GM23338 (cell line): ENCODE data around the gene IL1RAPL2.

Experiments used
- CREB1 ChIP-seq: fragments of 250-450 bp; sonication (Bioruptor Pico); IDR thresholded peaks from 2 replicates; pipeline ENCODE4 v1.5.0; 2020; ENCODE audit warnings: low read depth, mild to moderate bottlenecking, moderate library complexity
- EZH2 ChIP-seq: fragments of 200-600 bp; sonication (generic); IDR thresholded peaks from one replicate; pipeline ENCODE4 v1.8.0; 2017; ENCODE audit warnings: antibody characterized with exemption, mild to moderate bottlenecking, low read depth; ENCODE audit not compliant: unreplicated experiment
- EZH2phosphoT487 ChIP-seq: fragments of 200-600 bp; sonication (generic); IDR thresholded peaks from one replicate; pipeline ENCODE4 v1.8.1; 2018; ENCODE audit warnings: antibody characterized with exemption; ENCODE audit not compliant: unreplicated experiment
- JUNB ChIP-seq: IDR thresholded peaks from one replicate; pipeline ENCODE4 v1.6.1; 2016; ENCODE audit warnings: antibody characterized with exemption; ENCODE audit not compliant: unreplicated experiment
- NANOG ChIP-seq: IDR thresholded peaks from 2 replicates; pipeline ENCODE4 v1.6.1; 2016; ENCODE audit warnings: antibody characterized with exemption, borderline replicate concordance
- POLR2AphosphoS5 ChIP-seq: IDR thresholded peaks from 2 replicates; pipeline ENCODE4 v1.6.1; 2016; ENCODE audit warnings: antibody characterized with exemption, low read depth
- STAT1 ChIP-seq: IDR thresholded peaks from one replicate; pipeline ENCODE4 v1.6.1; 2016; ENCODE audit warnings: antibody characterized with exemption; ENCODE audit not compliant: unreplicated experiment
- ZNF114 ChIP-seq: fragments of 250-450 bp; sonication (Bioruptor Pico); IDR thresholded peaks from 2 replicates; pipeline ENCODE4 v1.5.0; 2020; ENCODE audit warnings: mild to moderate bottlenecking, moderate library complexity
- ZNF331 ChIP-seq: fragments of 250-450 bp; sonication (Bioruptor Pico); IDR thresholded peaks from 2 replicates; pipeline ENCODE4 v1.5.0; 2020; ENCODE audit warnings: low read depth, mild to moderate bottlenecking, moderate library complexity
- ZNF462 ChIP-seq: fragments of 250-450 bp; sonication (Bioruptor Pico); IDR thresholded peaks from 2 replicates; pipeline ENCODE4 v1.5.0; 2020; ENCODE audit warnings: mild to moderate bottlenecking, moderate library complexity
- TF ChIP-seq, protein P1 (sequence below), 2 experiments: fragments of 200-600 bp in 1 of 2; sonication (generic) in 1 of 2; conservative IDR thresholded peaks; 2 replicates each; pipeline versions ENCODE4 v1.5.1 to v1.6.1; 2016 to 2017; ENCODE audit warnings: antibody characterized with exemption in 2 of 2, low read depth in 2 of 2, mild to moderate bottlenecking in 2 of 2, moderate library complexity in 1 of 2
- TF ChIP-seq, protein P2 (sequence below): IDR thresholded peaks from 2 replicates; pipeline ENCODE4 v1.6.1; 2016; ENCODE audit warnings: antibody characterized with exemption
- TF ChIP-seq, protein P3 (sequence below): IDR thresholded peaks from one replicate; pipeline ENCODE4 v1.6.1; 2018; ENCODE audit warnings: antibody characterized with exemption; ENCODE audit not compliant: unreplicated experiment

DNA sequence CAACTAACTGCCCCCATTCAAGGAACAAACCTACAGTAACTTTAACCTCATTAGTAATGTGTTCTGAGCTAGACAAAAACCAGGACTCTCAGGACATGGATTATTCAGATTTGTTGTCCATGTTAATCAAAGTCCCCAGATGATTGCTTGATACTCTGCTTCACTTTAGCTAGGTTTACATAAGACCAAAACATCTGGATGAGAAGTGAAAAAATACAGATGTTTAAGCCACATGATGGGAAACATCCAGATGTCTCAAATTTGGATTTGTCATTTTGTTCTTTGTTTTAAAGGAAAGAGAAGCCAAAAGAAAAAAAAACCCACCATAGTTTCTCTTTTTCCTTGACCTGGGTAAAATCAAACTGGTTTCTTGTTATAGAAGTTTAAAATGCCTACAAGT is 1207.8 kb downstream of the IL1RAPL2 start:
- TF ChIP-seq, protein P1, sequence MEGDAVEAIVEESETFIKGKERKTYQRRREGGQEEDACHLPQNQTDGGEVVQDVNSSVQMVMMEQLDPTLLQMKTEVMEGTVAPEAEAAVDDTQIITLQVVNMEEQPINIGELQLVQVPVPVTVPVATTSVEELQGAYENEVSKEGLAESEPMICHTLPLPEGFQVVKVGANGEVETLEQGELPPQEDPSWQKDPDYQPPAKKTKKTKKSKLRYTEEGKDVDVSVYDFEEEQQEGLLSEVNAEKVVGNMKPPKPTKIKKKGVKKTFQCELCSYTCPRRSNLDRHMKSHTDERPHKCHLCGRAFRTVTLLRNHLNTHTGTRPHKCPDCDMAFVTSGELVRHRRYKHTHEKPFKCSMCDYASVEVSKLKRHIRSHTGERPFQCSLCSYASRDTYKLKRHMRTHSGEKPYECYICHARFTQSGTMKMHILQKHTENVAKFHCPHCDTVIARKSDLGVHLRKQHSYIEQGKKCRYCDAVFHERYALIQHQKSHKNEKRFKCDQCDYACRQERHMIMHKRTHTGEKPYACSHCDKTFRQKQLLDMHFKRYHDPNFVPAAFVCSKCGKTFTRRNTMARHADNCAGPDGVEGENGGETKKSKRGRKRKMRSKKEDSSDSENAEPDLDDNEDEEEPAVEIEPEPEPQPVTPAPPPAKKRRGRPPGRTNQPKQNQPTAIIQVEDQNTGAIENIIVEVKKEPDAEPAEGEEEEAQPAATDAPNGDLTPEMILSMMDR (conservative IDR thresholded peaks at IDR 0.05; ENCODE audit: low read depth in 2 of 2) = no peak
- TF ChIP-seq POLR2AphosphoS5 (no peak), EZH2phosphoT487 (no peak), EZH2 (no peak), JUNB (no peak), ZNF331 (CRISPR knock-in tag) (no peak), CREB1 (no peak), STAT1 (no peak), ZNF114 (CRISPR knock-in tag) (no peak), NANOG (no peak), ZNF462 (CRISPR knock-in tag) (no peak)
- TF ChIP-seq, protein P2, sequence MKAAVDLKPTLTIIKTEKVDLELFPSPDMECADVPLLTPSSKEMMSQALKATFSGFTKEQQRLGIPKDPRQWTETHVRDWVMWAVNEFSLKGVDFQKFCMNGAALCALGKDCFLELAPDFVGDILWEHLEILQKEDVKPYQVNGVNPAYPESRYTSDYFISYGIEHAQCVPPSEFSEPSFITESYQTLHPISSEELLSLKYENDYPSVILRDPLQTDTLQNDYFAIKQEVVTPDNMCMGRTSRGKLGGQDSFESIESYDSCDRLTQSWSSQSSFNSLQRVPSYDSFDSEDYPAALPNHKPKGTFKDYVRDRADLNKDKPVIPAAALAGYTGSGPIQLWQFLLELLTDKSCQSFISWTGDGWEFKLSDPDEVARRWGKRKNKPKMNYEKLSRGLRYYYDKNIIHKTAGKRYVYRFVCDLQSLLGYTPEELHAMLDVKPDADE = no peak
- TF ChIP-seq, protein P3, sequence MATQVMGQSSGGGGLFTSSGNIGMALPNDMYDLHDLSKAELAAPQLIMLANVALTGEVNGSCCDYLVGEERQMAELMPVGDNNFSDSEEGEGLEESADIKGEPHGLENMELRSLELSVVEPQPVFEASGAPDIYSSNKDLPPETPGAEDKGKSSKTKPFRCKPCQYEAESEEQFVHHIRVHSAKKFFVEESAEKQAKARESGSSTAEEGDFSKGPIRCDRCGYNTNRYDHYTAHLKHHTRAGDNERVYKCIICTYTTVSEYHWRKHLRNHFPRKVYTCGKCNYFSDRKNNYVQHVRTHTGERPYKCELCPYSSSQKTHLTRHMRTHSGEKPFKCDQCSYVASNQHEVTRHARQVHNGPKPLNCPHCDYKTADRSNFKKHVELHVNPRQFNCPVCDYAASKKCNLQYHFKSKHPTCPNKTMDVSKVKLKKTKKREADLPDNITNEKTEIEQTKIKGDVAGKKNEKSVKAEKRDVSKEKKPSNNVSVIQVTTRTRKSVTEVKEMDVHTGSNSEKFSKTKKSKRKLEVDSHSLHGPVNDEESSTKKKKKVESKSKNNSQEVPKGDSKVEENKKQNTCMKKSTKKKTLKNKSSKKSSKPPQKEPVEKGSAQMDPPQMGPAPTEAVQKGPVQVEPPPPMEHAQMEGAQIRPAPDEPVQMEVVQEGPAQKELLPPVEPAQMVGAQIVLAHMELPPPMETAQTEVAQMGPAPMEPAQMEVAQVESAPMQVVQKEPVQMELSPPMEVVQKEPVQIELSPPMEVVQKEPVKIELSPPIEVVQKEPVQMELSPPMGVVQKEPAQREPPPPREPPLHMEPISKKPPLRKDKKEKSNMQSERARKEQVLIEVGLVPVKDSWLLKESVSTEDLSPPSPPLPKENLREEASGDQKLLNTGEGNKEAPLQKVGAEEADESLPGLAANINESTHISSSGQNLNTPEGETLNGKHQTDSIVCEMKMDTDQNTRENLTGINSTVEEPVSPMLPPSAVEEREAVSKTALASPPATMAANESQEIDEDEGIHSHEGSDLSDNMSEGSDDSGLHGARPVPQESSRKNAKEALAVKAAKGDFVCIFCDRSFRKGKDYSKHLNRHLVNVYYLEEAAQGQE = no peak
